ENCODE measurements around the gene SIK2. TPM values are rescaled to one million over a fixed set of nuclear protein-coding genes. Genes with fewer than 3 reads are reported as not detected.

The SIK2 gene
- total and polyA plus RNA-seq, 2 donors (not counting 1 experiment from before 2014, with no cell fraction given), result 4.9 to 21.8 TPM

- H3K4me2 ChIP-seq (replicated peaks; ENCODE audit: low read depth, low read length, poor library complexity, severe bottlenecking), result no peak overlapping the region
- intact Hi-C loops (cut with micrococcal nuclease), result no loop called here
- peaks cover 13% of the 10 kb centered on the region for H3K79me2 ChIP-seq (ENCODE audit: control insufficient read depth, insufficient read depth, low read length)
- H4K20me1 ChIP-seq (ENCODE audit: control insufficient read depth, insufficient read depth, low read length, poor library complexity, severe bottlenecking), result peaks cover 8% of the 10 kb centered on the region
- ChIA-PET CTCF (no interaction called here), POLR2A (no interaction called here)
- no peak overlapping the region for H3K27ac Mint-ChIP-seq
- H3K4me1 ChIP-seq (ENCODE audit: control insufficient read depth in 2 of 2, insufficient read depth in 2 of 2, low read length in 2 of 2), result no peaks in the 10 kb centered on the region
- peaks cover 0 to 2% (median 0%) of the 10 kb centered on the region in 3 donors for H3K9me3 ChIP-seq (ENCODE audit: control extremely low read depth in 1 of 3, control insufficient read depth in 2 of 3, insufficient read depth in 1 of 3, low read length in 2 of 3)
- H3K27ac ChIP-seq (ENCODE audit: low read length in 2 of 2), result no peak overlapping the region
- H2AFZ ChIP-seq (ENCODE audit: insufficient read depth, low read depth, low read length, poor library complexity, severe bottlenecking), result no peak overlapping the region
- H3K27me3 ChIP-seq (replicated peaks in 1 of 4; ENCODE audit: control extremely low read depth in 1 of 4, control insufficient read depth in 3 of 4, insufficient read depth in 4 of 4, low read length in 3 of 4), result no peaks in the 10 kb centered on the region
- WGBS (ENCODE audit: insufficient coverage), result 100% methylated on average over 1 of the region's 5 CpGs
- no peak overlapping the region for H3K9ac ChIP-seq (ENCODE audit: low read length)
- no peaks in the 10 kb centered on the region for H3K27me3 Mint-ChIP-seq
- H3K4me3 ChIP-seq (ENCODE audit: control extremely low read depth in 1 of 5, extremely low read depth in 1 of 5, insufficient read depth in 1 of 5, low read depth in 2 of 5, low read length in 4 of 5), result no peak overlapping the region
- DNase-seq, result no peak
- TF ChIP-seq CTCF (IDR thresholded peaks at IDR 0.05), result no peak
- H3K4me3 Mint-ChIP-seq, result no peak overlapping the region
- H3K36me3 ChIP-seq (replicated peaks in 1 of 2; ENCODE audit: control extremely low read depth in 1 of 2, control insufficient read depth in 1 of 2, extremely low read depth in 1 of 2, insufficient read depth in 2 of 2, low read length in 1 of 2), result peaks cover 1 to 5% of the 10 kb centered on the region in 2 experiments
- peaks cover 6% of the 10 kb centered on the region for H3K4me1 Mint-ChIP-seq
- ATAC-seq (ENCODE audit: low read depth), result no peak
- H3K9me3 Mint-ChIP-seq (ENCODE audit: insufficient read depth), result no peaks in the 10 kb centered on the region
Observed at GRCh38 chr11:111634981-111635705, 32.9 kb downstream of the SIK2 start.

- Histone ChIP-seq H3K36me3 (replicated peaks in 1 of 2; ENCODE audit: control extremely low read depth in 1 of 2, control insufficient read depth in 1 of 2, extremely low read depth in 1 of 2, insufficient read depth in 2 of 2, low read length in 1 of 2) (peaks cover 1 to 5% of the 10 kb centered on the region in 2 experiments), H3K27ac (ENCODE audit: low read length in 2 of 2) (no peak overlapping the region), H3K9ac (ENCODE audit: low read length) (no peak overlapping the region), H3K4me2 (replicated peaks; ENCODE audit: low read depth, low read length, poor library complexity, severe bottlenecking) (no peak overlapping the region), H4K20me1 (ENCODE audit: control insufficient read depth, insufficient read depth, low read length, poor library complexity, severe bottlenecking) (peaks cover 8% of the 10 kb centered on the region), H3K9me3 (ENCODE audit: control extremely low read depth in 1 of 3, control insufficient read depth in 2 of 3, insufficient read depth in 1 of 3, low read length in 2 of 3) (peaks cover 0 to 2% (median 0%) of the 10 kb centered on the region in 3 donors), H3K79me2 (ENCODE audit: control insufficient read depth, insufficient read depth, low read length) (peaks cover 13% of the 10 kb centered on the region), H3K4me1 (ENCODE audit: control insufficient read depth in 2 of 2, insufficient read depth in 2 of 2, low read length in 2 of 2) (no peaks in the 10 kb centered on the region), H2AFZ (ENCODE audit: insufficient read depth, low read depth, low read length, poor library complexity, severe bottlenecking) (no peak overlapping the region), H3K4me3 (ENCODE audit: control extremely low read depth in 1 of 5, extremely low read depth in 1 of 5, insufficient read depth in 1 of 5, low read depth in 2 of 5, low read length in 4 of 5) (no peak overlapping the region), H3K27me3 (replicated peaks in 1 of 4; ENCODE audit: control extremely low read depth in 1 of 4, control insufficient read depth in 3 of 4, insufficient read depth in 4 of 4, low read length in 3 of 4) (no peaks in the 10 kb centered on the region)
- intact Hi-C loops (cut with micrococcal nuclease), result no loop called here
- no peaks in the 10 kb centered on the region for H3K9me3 Mint-ChIP-seq (ENCODE audit: insufficient read depth)
- H3K4me1 Mint-ChIP-seq, result peaks cover 6% of the 10 kb centered on the region
- DNase-seq (no peak), ATAC-seq (ENCODE audit: low read depth) (no peak)
- no peak for TF ChIP-seq CTCF (IDR thresholded peaks at IDR 0.05)
- no peak for TF ChIP-seq EZH2 (IDR thresholded peaks at IDR 0.05; ENCODE audit: borderline replicate concordance, insufficient read depth, low read depth, low read length, poor library complexity, severe bottlenecking)
- no CpG with 5 or more reads among the region's 1 CpG for WGBS (ENCODE audit: insufficient coverage)
- no peak overlapping the region for H3K4me3 Mint-ChIP-seq
- H3K27me3 Mint-ChIP-seq, result no peaks in the 10 kb centered on the region
- ChIA-PET POLR2A (no interaction called here), CTCF (no interaction called here)
- no peak overlapping the region for H3K27ac Mint-ChIP-seq
Observed at GRCh38 chr11:111635706-111636045, 33.4 kb downstream of the SIK2 start.
